ENCODE results near the gene NAA80. TPM values are rescaled to one million over a fixed set of nuclear protein-coding genes. Genes with fewer than 3 reads are reported as not detected.

NAA80 gene
- total RNA-seq, 2 donors from 2014 or later, result 9.7 to 12.8 TPM

GRCh38 chr3:50297384-50297775 is 1.8 kb downstream of the NAA80 start:
- peaks cover 3% of the 10 kb centered on the region for H3K4me1 ChIP-seq (ENCODE audit: control insufficient read depth, insufficient read depth, low read length)
- 95 to 100% methylated on average over 1 to 2 of the region's 2 CpGs for WGBS, 2 experiments (ENCODE audit: insufficient coverage in 1 of 2, insufficient read length in 1 of 2)
- DNase-seq, result peak; percentile 39
- no peak overlapping the region for H3K27ac Mint-ChIP-seq
- H3K9ac ChIP-seq (ENCODE audit: extremely low read depth, low read length, poor library complexity, severe bottlenecking), result no peak overlapping the region
- no peak overlapping the region for H3K27ac ChIP-seq (ENCODE audit: low read depth, low read length)
- no peaks in the 10 kb centered on the region for H3K27me3 Mint-ChIP-seq (ENCODE audit: insufficient read depth)
- H3K36me3 ChIP-seq (ENCODE audit: control insufficient read depth, insufficient read depth, low read length), result no peaks in the 10 kb centered on the region
- no peaks in the 10 kb centered on the region for H3K9me3 Mint-ChIP-seq
- no peak overlapping the region for H3K4me3 ChIP-seq (ENCODE audit: low read length)
- no peaks in the 10 kb centered on the region for H3K9me3 ChIP-seq (ENCODE audit: control insufficient read depth, low read length)
- peaks cover 17% of the 10 kb centered on the region for H3K4me1 Mint-ChIP-seq
- peaks cover 2% of the 10 kb centered on the region for H3K36me3 Mint-ChIP-seq (ENCODE audit: low read depth)
- no peak for TF ChIP-seq CTCF (conservative IDR thresholded peaks at IDR 0.05)
- H3K27me3 ChIP-seq (ENCODE audit: control insufficient read depth, insufficient read depth, low read length, poor library complexity, severe bottlenecking), result no peaks in the 10 kb centered on the region
- no peak overlapping the region for H3K4me3 Mint-ChIP-seq

GRCh38 chr3:50296721-50297383 is 2.4 kb downstream of the NAA80 start:
- Mint-ChIP-seq H3K27me3 (ENCODE audit: insufficient read depth) (no peaks in the 10 kb centered on the region), H3K4me3 (no peak overlapping the region), H3K36me3 (ENCODE audit: low read depth) (peaks cover 2% of the 10 kb centered on the region), H3K4me1 (peaks cover 17% of the 10 kb centered on the region), H3K9me3 (no peaks in the 10 kb centered on the region), H3K27ac (no peak overlapping the region)
- no peaks in the 10 kb centered on the region for H3K27me3 ChIP-seq (ENCODE audit: control insufficient read depth, insufficient read depth, low read length, poor library complexity, severe bottlenecking)
- no peak overlapping the region for H3K27ac ChIP-seq (ENCODE audit: low read depth, low read length)
- WGBS, 2 experiments (ENCODE audit: insufficient coverage in 1 of 2, insufficient read length in 1 of 2), result 94 to 95% methylated on average over 14 to 18 of the region's 18 CpGs
- H3K4me1 ChIP-seq (ENCODE audit: control insufficient read depth, insufficient read depth, low read length), result peaks cover 3% of the 10 kb centered on the region
- H3K9me3 ChIP-seq (ENCODE audit: control insufficient read depth, low read length), result no peaks in the 10 kb centered on the region
- TF ChIP-seq CTCF (conservative IDR thresholded peaks at IDR 0.05), result no peak
- H3K9ac ChIP-seq (ENCODE audit: extremely low read depth, low read length, poor library complexity, severe bottlenecking), result no peak overlapping the region
- no peak overlapping the region for H3K4me3 ChIP-seq (ENCODE audit: low read length)
- DNase-seq, result peak; percentile 35
- H3K36me3 ChIP-seq (ENCODE audit: control insufficient read depth, insufficient read depth, low read length), result no peaks in the 10 kb centered on the region

GRCh38 chr3:50295553-50296431 is 3.4 kb downstream of the NAA80 start:
- Histone ChIP-seq H3K9ac (ENCODE audit: extremely low read depth, low read length, poor library complexity, severe bottlenecking) (no peak overlapping the region), H3K36me3 (ENCODE audit: control insufficient read depth, insufficient read depth, low read length) (no peaks in the 10 kb centered on the region), H3K4me1 (ENCODE audit: control insufficient read depth, insufficient read depth, low read length) (peaks cover 3% of the 10 kb centered on the region), H3K4me3 (ENCODE audit: low read length) (no peak overlapping the region), H3K27ac (ENCODE audit: low read depth, low read length) (no peak overlapping the region), H3K27me3 (ENCODE audit: control insufficient read depth, insufficient read depth, low read length, poor library complexity, severe bottlenecking) (no peaks in the 10 kb centered on the region), H3K9me3 (ENCODE audit: control insufficient read depth, low read length) (no peaks in the 10 kb centered on the region)
- Mint-ChIP-seq H3K9me3 (no peaks in the 10 kb centered on the region), H3K27me3 (ENCODE audit: insufficient read depth) (no peaks in the 10 kb centered on the region), H3K27ac (no peak overlapping the region), H3K36me3 (ENCODE audit: low read depth) (peaks cover 4% of the 10 kb centered on the region), H3K4me3 (no peak overlapping the region), H3K4me1 (peaks cover 22% of the 10 kb centered on the region)
- WGBS, 2 experiments (ENCODE audit: insufficient coverage in 1 of 2, insufficient read length in 1 of 2), result 90 to 91% methylated on average over 4 to 8 of the region's 8 CpGs
- DNase-seq, result peak; percentile 35
- TF ChIP-seq CTCF (conservative IDR thresholded peaks at IDR 0.05), result no peak

Measured in endodermal cell (in vitro differentiated cells).